Measurements from ENCODE around the gene SND1.

Gene SND1

DNA sequence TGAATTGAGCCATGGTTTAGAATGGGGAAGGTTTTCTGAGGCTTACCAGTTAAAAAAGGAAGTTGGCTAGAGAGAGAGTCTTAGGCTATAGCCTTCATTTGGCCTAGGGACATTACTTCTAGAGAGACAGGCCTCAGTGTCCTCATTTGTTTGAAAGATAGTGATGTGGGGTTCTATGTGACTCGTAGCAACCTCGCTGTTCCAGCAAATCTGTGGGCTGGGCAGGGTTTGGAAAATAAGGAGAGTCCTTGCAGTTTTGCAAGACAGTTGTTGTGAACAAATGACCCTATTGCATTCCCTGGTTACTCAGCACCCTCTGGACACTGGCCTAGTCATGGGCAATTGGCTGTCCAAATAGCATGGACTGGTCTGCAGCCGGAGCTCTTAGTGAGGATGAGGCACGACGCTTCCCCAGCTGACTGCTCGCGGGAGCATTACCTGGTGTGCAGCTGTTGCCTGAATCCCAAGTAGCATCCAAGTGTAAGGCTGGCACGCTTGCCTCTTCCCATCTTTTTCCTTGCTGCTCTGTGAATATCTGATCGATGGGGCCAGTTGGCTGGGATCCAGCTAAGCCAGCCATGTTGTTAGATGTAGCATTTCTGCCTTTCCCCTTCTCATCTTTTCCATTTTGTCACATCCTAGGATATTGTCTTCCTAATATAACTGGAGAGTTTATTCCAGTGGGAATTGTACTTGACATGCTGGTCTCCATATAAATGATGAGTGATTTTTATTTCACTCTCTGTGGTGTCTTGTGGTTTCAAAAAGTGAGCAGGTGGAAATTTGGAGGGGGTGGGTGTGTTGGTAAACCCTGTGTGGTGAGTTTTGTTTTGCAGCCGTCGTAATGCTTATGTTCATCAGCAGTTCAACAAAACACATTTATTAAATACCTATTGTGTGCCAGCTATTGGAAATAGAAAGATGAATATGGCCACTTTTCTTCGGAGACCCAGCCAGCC, 99.8 kb downstream of the SND1 start:
- H3K4me3 ChIP-seq (replicated peaks; ENCODE audit: low read depth, low read length): no peak overlapping the region
- no peak for DNase-seq (ENCODE audit: extremely low read depth, low read depth)
- no peak for TF ChIP-seq CTCF (IDR thresholded peaks at IDR 0.05; ENCODE audit: low read depth, low read length, missing control alignments)

GRCh38 chr7:127752829-127753228, 100.8 kb downstream of the SND1 start:
- TF ChIP-seq CTCF (IDR thresholded peaks at IDR 0.05; ENCODE audit: low read depth, low read length, missing control alignments): no peak
- H3K4me3 ChIP-seq (replicated peaks; ENCODE audit: low read depth, low read length): no peak overlapping the region
- no peak for DNase-seq (ENCODE audit: extremely low read depth, low read depth)

DNA sequence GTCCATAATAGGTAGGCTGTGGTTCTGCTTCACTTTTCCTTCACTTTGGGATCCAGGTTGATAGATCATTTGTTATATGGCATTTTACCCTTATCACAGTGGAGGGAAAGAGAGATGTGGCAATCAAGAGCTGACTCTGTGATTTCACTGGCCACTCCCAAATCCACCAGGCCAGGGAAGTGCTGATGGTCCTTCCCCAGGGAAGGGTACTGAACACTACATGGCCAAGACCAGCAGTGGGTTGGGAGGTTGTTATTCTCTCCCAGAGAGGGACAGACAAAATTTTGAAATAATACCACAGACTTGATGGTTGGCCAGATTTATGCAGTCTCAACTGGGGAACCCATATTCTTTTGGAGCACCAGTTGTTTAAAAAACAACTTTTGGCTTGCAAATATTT, 102.5 kb downstream of the SND1 start:
- TF ChIP-seq CTCF (IDR thresholded peaks at IDR 0.05; ENCODE audit: low read depth, low read length, missing control alignments): no peak
- DNase-seq (ENCODE audit: extremely low read depth, low read depth): no peak
- H3K4me3 ChIP-seq (replicated peaks; ENCODE audit: low read depth, low read length): no peak overlapping the region

- no peak for TF ChIP-seq CTCF (IDR thresholded peaks at IDR 0.05; ENCODE audit: low read depth, low read length, missing control alignments)
- no peak for DNase-seq (ENCODE audit: extremely low read depth, low read depth)
- H3K4me3 ChIP-seq (replicated peaks; ENCODE audit: low read depth, low read length): no peak overlapping the region
These were observed 103.5 kb downstream of the SND1 start for GRCh38 chr7:127755521-127755920.

GRCh38 chr7:127755965-127756364, 104.0 kb downstream of the SND1 start:
- H3K4me3 ChIP-seq (replicated peaks; ENCODE audit: low read depth, low read length): no peak overlapping the region
- TF ChIP-seq CTCF (IDR thresholded peaks at IDR 0.05; ENCODE audit: low read depth, low read length, missing control alignments): no peak
- DNase-seq (ENCODE audit: extremely low read depth, low read depth): no peak

DNA sequence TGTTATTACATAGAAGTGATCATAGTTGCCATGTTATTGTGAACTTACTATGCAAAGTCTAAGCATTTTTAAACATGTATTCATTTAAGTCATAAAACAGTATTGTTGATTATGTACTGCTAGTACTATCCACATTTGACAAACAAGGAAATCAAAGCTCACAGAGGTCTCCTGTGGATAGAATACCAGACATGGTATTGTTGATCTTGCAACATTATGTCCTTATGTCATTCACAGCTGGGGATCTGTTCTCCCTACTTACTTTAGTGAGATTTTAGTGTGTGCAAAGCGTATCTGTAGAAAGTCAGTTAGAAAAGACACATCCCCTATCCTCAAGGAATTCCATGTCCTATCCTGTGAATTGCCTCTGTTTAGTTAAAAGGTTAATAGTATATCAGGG, 106.1 kb downstream of the SND1 start:
- no peak for DNase-seq (ENCODE audit: extremely low read depth, low read depth)
- H3K4me3 ChIP-seq (replicated peaks; ENCODE audit: low read depth, low read length): no peak overlapping the region
- no peak for TF ChIP-seq CTCF (IDR thresholded peaks at IDR 0.05; ENCODE audit: low read depth, low read length, missing control alignments)
